Suppressor macrophage treated with lipopolysaccharide for 1 hour (primary cell): ENCODE data around the gene TOM1L1.

Experiments used
- DNase-seq, 3 donors: peaks; one replicate each; pipeline ENCODE4 v3.0.0-alpha.2; 2020 to 2022

Gene TOM1L1

GRCh38 chr17:55002458-55002857, 101.8 kb downstream of the TOM1L1 start:
- DNase-seq: no peak

- no peak for DNase-seq
These were observed 103.8 kb downstream of the TOM1L1 start for GRCh38 chr17:55004484-55004883.

GRCh38 chr17:55005520-55005919, 104.9 kb downstream of the TOM1L1 start:
- DNase-seq: peak; percentile 24 to 29 (median 25)
